AG04450 (cell line): ENCODE results near the gene GPR68. TPM values are rescaled to one million over a fixed set of nuclear protein-coding genes. Genes with fewer than 3 reads are reported as not detected.

ENCODE experiments used
- CTCF ChIA-PET: fragments of 300-600, 350-600 bp; formaldehyde crosslinking; extraction: SDS; loops from one replicate; lab custom pipeline; 2022; ENCODE audit warnings: antibody characterized with exemption, inconsistent platforms; lab: Charles Lee
- POLR2A ChIA-PET: fragments of 350-600 bp; formaldehyde crosslinking; extraction: SDS; loops from one replicate; lab custom pipeline; 2021; ENCODE audit warnings: antibody characterized with exemption, inconsistent platforms; lab: Yijun Ruan, JAX
- DNase-seq: peaks from one replicate; pipeline ENCODE4 v3.0.0-alpha.2; 2011; ENCODE audit warnings: low read depth, low spot score
- H3K27ac ChIP-seq: one replicate; pipeline ENCODE4 v1.5.1; 2012; ENCODE audit warnings: low read depth, low read length, control low read depth
- H3K27me3 ChIP-seq: one replicate; pipeline ENCODE4 v1.6.0; 2012; ENCODE audit warnings: low read length; ENCODE audit not compliant: control insufficient read depth, insufficient read depth
- H3K4me3 ChIP-seq: 2 replicates; pipeline ENCODE4 v1.5.1; 2011; ENCODE audit warnings: mild to moderate bottlenecking, low read depth, low read length, control low read depth
- H3K9me3 ChIP-seq: 2 replicates; pipeline ENCODE4 v1.5.1; 2012; ENCODE audit warnings: low read length; ENCODE audit not compliant: control insufficient read depth, insufficient read depth
- CTCF ChIP-seq: IDR thresholded peaks from 2 replicates; pipeline ENCODE4 v1.5.1; 2011; ENCODE audit warnings: low read depth, low read length, control low read depth, inconsistent platforms
- polyA plus RNA-seq: library from polyadenylated mRNA; depleted of rRNA; stranded (reverse); fragments of >200 nt; gene quantifications from 2 replicates; pipeline ENCODE4 v1.2.3, GENCODE V29; 2011

GPR68 gene
- polyA plus RNA-seq, 1 experiment, result 0.83 TPM

- no peak for TF ChIP-seq CTCF
- H3K4me3 ChIP-seq, result no peak overlapping the region
- no peaks in the 10 kb centered on the region; the same call in 1 of the 2 replicates for H3K9me3 ChIP-seq
- H3K27ac ChIP-seq, result no peak overlapping the region
- peaks cover 8% of the 10 kb centered on the region for H3K27me3 ChIP-seq
- no peak for DNase-seq
- ChIA-PET CTCF (interaction anchor here (0.6 kb wide), 1 partner anchor 138 kb away, joined by 4 read pairs; no protein-coding TSS in a partner anchor), POLR2A (no interaction called here)
Observed at GRCh38 chr14:91273885-91274273, 29.4 kb upstream of the GPR68 start.

- ChIA-PET CTCF (interaction anchor here (0.6 kb wide), 1 partner anchor 139 kb away, joined by 4 read pairs; no protein-coding TSS in a partner anchor), POLR2A (no interaction called here)
- H3K27ac ChIP-seq, result no peak overlapping the region
- no peak for DNase-seq
- H3K9me3 ChIP-seq, result no peaks in the 10 kb centered on the region; the same call in 1 of the 2 replicates
- H3K27me3 ChIP-seq, result peaks cover 8% of the 10 kb centered on the region
- TF ChIP-seq CTCF, result no peak
- no peak overlapping the region for H3K4me3 ChIP-seq
Observed at GRCh38 chr14:91273273-91273884, 28.9 kb upstream of the GPR68 start.

- no peak for DNase-seq
- no peak overlapping the region for H3K4me3 ChIP-seq
- TF ChIP-seq CTCF, result no peak
- CTCF ChIA-PET, result no interaction called here
- H3K27me3 ChIP-seq, result peaks cover 8% of the 10 kb centered on the region
- POLR2A ChIA-PET, result no interaction called here
- no peaks in the 10 kb centered on the region; the same call in 1 of the 2 replicates for H3K9me3 ChIP-seq
- no peak overlapping the region for H3K27ac ChIP-seq
Observed at GRCh38 chr14:91272341-91273272, 28.1 kb upstream of the GPR68 start.

GRCh38 chr14:91271639-91272038, 27.1 kb upstream of the GPR68 start:
- H3K9me3 ChIP-seq, result no peaks in the 10 kb centered on the region; the same call in 1 of the 2 replicates
- DNase-seq, result no peak
- no peak for TF ChIP-seq CTCF
- no peak overlapping the region for H3K27ac ChIP-seq
- H3K4me3 ChIP-seq, result no peak overlapping the region
- POLR2A ChIA-PET, result no interaction called here
- CTCF ChIA-PET, result no interaction called here
- peaks cover 8% of the 10 kb centered on the region for H3K27me3 ChIP-seq
